ENCODE measurements around the gene AKAP8L.
A peak's percentile ranks its signal among the peaks of the same experiment; 100 is the strongest.

Gene AKAP8L

GRCh38 chr19:15433519-15434069 is 14.8 kb upstream of the AKAP8L start:
- FAIRE-seq (peak; percentile 26), DNase-seq (ENCODE audit: insufficient read length, low spot score) (no peak)

DNA sequence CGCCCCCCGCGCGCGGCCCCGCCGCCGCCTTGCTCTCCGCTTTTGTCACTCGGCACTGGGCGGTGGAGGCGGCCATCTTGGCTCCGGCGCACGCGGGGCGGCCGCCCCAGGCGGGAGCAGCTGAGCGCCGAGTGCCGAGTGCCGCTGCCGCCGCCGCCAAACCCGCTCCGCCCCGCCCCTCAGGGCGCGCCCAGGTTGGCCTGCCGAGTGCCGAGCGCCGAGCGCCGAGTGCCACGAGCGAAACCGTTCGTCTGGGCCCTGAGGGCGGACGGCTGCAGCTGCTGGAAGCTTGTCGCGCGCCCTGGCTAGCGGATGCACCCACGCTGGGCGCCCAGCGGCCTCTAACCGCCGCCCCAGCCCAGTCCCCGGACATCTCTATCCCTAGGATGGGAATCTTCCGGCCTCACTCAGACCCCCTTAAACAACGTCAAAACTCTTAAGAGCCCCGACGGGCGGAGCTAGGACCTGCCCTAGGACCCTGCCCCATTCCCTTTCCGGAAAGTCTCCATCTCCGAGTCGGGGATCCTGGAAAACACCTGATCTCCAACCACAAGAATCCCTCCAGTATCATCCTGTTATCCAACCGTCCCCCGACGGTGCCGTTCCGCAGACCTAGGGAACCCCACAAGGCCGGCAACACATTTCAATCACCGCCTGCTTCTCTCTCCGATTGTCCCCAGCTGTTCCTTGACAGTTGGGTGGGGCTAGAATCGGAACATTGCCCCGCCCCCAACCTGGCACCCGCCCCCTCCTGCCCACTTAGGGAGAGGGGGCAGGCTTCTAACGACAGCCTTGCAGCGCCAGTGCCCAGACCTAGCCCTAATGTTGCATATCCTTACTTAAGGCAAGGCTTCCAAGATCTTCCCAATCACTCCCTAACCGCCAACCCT is 14.1 kb upstream of the AKAP8L start:
- DNase-seq (ENCODE audit: insufficient read length, low spot score) (peak; percentile 92), FAIRE-seq (peak; percentile 96)

GRCh38 chr19:15432018-15432494 is 13.3 kb upstream of the AKAP8L start:
- FAIRE-seq: no peak
- DNase-seq (ENCODE audit: insufficient read length, low spot score): no peak

DNA sequence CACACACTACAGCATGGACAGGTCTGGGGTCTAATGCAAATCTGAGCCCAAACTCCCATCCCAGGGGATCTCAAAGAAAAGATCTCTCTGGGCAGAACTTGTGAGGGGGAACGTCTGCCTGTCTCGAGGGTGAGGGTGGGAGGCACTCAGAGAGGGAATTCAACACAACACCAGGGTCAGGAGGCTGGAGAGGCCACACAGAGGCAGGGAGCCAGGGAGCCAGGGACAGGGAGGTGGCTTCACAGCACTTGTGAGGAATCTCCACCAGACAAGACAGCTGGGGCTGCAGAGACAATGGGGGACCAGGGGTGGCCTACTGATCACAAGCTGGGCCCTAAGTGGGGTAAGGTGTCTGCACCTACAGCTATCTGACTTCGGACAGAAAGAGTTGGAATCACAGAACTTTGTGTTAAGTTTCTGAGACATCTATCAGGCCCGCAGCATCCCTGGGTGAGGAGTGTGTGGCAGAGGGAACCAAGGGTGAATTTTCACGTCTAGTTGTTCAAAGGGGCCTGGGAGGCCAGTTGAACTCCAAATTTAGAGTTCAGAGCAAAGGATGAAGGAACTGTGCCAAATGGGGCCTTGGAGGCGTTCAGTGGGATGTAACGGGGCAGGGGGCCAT is 12.7 kb upstream of the AKAP8L start:
- DNase-seq (ENCODE audit: insufficient read length, low spot score): no peak
- FAIRE-seq: peak; percentile 31

- FAIRE-seq (no peak), DNase-seq (ENCODE audit: insufficient read length, low spot score) (no peak)
Measured at GRCh38 chr19:15430526-15431120, 11.8 kb upstream of the AKAP8L start.

DNA sequence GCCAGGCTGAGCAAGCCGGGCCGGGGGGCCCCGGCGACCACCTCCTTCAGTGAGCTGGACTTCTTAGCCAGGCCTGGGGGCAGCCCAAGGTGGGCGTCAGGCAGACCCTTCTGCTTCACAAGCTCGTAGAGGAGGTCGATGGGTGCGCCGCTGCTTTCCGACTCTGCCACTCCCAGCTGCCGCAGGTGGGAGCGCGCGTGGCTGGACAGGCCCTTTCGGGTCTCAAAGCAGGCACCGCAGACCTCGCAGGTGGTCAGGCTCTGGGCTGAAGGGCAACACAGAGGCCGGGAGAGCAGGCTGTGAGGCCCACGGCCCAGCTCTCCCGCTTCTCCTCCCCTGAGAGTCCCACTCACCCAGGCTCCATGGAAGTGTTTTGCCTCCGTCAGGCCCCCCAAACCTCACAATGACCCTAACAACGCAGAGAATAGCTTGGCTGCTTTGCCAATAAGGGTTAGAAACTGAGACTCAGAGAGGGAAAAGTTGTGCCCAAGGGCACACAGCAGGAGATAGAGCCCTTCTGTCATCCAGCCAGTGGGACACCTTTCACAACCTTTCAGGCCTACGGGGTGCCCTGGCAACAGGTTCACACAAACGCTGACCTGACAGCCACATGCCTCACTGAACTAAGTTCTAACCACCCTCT is 11.2 kb upstream of the AKAP8L start:
- no peak for FAIRE-seq

GRCh38 chr19:15428956-15429824 is 10.4 kb upstream of the AKAP8L start:
- no peak for FAIRE-seq
- no peak for DNase-seq (ENCODE audit: insufficient read length, low spot score)

More for the DNA sequence above, 11.2 kb upstream of the AKAP8L start:
- DNase-seq (ENCODE audit: insufficient read length, low spot score): no peak

GRCh38 chr19:15427991-15428471 is 9.2 kb upstream of the AKAP8L start:
- FAIRE-seq (no peak), DNase-seq (ENCODE audit: insufficient read length, low spot score) (no peak)

DNA sequence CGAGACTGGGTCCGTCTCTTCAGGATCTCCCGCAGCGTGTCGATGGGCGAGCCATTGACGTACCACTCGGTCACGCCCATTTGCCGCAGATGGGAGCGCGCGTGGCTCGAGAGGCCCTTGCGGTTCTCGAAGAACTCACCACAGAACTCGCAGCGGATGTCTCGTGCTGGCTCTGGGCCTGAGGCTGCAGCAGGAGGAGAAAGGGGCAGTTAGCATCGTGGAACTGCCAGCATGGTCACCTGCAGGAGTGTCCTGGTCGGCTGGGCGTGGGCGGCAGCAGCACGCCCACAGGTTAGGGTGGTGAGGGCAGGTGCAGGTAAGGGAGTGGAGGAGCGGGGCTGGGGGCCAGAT is 8.5 kb upstream of the AKAP8L start:
- no peak for DNase-seq (ENCODE audit: insufficient read length, low spot score)
- FAIRE-seq: no peak

DNA sequence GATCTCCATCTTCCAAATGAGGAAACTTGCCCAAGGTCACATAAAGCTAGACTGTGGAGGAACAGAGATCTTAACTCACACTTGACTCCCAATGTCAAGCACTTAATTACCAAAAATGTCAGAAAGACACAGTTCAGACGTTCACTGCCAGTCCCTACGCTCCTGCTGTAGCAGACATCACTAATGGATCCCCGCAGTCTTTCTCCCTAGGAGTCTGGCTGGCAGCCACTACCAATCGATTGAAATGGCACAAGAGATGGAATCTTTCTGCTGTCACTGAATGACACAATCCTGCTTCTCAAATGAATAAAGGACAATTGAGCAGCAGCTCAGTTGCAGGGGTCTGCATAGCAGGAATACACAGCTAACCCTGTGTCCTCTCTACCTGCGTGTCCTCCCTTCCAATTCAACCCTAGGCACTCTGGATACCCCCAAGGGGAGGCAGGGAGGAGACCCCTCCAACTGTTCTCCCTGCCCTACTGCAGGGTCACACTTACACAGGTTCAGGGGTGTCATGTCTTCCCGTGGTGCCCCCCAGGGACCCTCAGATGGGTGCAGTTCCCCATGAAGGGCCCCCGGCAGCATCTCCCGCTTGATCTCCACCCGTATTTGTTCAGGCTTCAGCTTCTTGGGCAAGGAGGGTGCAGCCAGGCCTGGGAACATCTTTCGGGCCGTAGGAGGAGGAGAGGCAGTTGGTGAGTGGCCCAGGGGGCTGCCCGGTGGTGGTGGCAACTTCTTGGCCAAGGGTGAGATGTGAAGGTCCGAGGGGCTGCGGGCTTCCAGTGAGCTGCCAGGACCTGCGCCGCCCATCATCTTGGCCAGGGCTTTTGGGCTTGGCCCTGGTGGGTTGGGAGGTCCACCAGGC is 7.9 kb upstream of the AKAP8L start:
- no peak for FAIRE-seq
- DNase-seq (ENCODE audit: insufficient read length, low spot score): no peak

GRCh38 chr19:15425321-15425950 is 6.6 kb upstream of the AKAP8L start:
- DNase-seq (ENCODE audit: insufficient read length, low spot score): no peak
- no peak for FAIRE-seq

DNA sequence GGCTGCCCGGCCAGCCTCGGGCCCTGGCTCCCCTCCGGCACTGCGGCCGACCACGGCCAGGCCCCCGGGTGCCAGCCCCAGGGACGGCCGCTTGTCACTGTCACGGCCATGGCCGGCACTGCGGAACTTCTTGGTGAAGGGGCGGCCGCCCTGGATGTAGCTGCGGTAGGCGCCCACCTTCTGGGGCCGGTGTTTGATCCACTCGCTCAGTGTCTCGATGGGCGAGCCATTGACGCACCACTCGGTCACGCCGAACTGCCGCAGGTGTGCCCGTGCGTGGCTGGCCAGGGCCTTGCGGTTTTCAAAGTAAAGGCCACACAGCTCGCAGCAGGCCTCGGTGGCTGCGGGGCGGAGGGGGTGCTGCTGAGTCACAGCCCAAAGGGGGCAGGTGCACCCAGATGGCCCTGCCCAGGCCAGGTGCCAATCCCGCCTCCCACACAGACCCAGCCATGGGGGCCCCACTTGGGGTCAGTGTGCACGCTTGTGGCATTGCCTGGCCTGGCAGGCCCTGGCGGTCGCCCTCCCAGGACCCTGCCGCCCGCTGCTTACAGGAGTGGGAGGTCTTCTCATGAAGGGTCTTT is 6.0 kb upstream of the AKAP8L start:
- FAIRE-seq (no peak), DNase-seq (ENCODE audit: insufficient read length, low spot score) (no peak)

DNA sequence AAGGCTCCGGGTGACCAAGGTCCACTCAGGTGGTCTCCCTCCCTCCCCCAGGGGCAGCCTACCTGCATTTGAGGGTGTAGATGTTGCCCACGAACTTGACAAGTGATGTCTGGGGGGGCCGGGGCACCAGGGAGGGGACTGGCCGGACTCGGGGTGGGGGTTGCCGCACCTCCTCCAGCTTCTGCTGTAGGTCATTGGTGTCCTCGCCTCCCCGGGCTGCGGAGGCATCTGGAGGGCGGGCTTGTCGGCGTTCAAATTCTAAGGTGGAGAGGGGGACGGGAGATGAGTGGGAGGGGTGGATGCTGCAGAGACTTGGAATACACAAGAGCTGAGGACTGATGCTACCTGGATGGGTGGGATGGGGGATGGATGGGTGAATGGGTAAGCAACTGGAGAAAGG is 5.3 kb upstream of the AKAP8L start:
- FAIRE-seq (no peak), DNase-seq (ENCODE audit: insufficient read length, low spot score) (no peak)

GRCh38 chr19:15423130-15423529 is 4.3 kb upstream of the AKAP8L start:
- FAIRE-seq: no peak

GRCh38 chr19:15422296-15423075 is 3.7 kb upstream of the AKAP8L start:
- no peak for DNase-seq (ENCODE audit: insufficient read length, low spot score)
- no peak for FAIRE-seq

More at GRCh38 chr19:15423130-15423529, 4.3 kb upstream of the AKAP8L start:
- DNase-seq (ENCODE audit: insufficient read length, low spot score): no peak

GRCh38 chr19:15421721-15422260 is 3.0 kb upstream of the AKAP8L start:
- no peak for FAIRE-seq
- no peak for DNase-seq (ENCODE audit: insufficient read length, low spot score)

GRCh38 chr19:15421136-15421695 is 2.4 kb upstream of the AKAP8L start:
- no peak for FAIRE-seq

More at GRCh38 chr19:15421136-15421695, 2.4 kb upstream of the AKAP8L start:
- no peak for DNase-seq (ENCODE audit: insufficient read length, low spot score)
